ENCODE results near the gene LUC7L3. TPM values are rescaled to one million over a fixed set of nuclear protein-coding genes. Genes with fewer than 3 reads are reported as not detected.

LUC7L3 gene
- total RNA-seq, 1 experiment from 2014 or later, result 184 TPM

DNA sequence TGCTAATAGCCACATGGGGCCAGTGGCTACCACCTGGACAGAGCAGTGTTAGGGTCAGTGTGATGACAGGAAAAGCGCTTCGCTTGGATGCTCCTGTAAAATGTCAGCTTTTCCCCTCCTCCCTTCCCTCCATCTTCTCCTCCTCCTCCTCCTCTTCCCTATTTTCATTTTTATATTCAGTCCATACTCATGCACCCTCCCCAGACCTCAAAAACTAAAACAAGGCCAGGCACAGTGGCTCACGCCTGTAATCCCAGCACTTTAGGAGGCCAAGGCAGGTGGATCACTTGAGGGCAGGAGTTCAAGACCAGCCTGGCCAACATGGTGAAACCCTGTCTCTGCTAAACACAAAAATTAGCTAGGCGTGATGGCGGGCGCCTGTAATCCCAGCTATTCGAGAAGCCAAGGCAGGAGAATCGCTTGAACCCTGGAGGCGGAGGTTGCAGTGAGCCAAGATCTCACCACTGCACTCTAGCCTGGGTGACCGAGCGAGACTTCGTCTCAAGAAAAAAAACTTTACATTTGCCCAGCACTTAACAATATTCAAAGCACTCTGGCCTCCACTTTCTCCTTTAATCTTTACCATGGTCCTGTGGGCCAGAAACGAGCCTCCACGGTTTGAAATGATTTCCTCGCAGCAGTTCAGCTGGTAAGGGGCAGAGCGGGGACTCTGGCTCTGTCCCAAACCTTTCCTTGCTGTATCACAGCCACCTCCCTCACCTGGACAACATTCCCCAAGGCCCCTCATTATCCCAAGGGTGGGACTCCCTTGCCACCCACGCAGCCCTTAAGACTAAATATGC, 33.5 kb upstream of the LUC7L3 start:
- ChIA-PET RAD21 (ENCODE audit: low non-redundant PET in 1 of 2, low total read pairs in 2 of 2, uncharacterized antibody in 2 of 2, unreplicated experiment in 2 of 2) (interaction anchor here (0.7 to 1.1 kb wide), 3 partner anchors 47 to 135 kb away, joined by 3 to 4 read pairs (median 3); no protein-coding TSS in a partner anchor), POLR2A (interaction anchor here (0.6 to 4.9 kb wide), 11 partner anchors 15 to 1019 kb away, joined by 3 to 36 read pairs (median 5); partner anchors contain the start of gene LUC7L3), CTCF (interaction anchor here (1.2 to 2.3 kb wide), 7 partner anchors 9 to 486 kb away, joined by 3 to 11 read pairs (median 6); partner anchors contain the start of gene EPN3)
- H3K4me2 ChIP-seq (ENCODE audit: low read length), result peak overlapping the region; percentile 79
- peaks cover 84 to 98% of the 10 kb centered on the region in 2 experiments for H3K4me1 ChIP-seq (ENCODE audit: control insufficient read depth in 1 of 2, insufficient read depth in 2 of 2, low read length in 2 of 2)
- no peaks in the 10 kb centered on the region for H3K27me3 ChIP-seq (ENCODE audit: insufficient read depth, low read length)
- no peaks in the 10 kb centered on the region for H3K9me3 ChIP-seq (ENCODE audit: control insufficient read depth in 1 of 2, insufficient read depth in 1 of 2, low read depth in 1 of 2, low read length in 2 of 2)
- H4K20me1 ChIP-seq (ENCODE audit: insufficient read depth), result no peaks in the 10 kb centered on the region
- H3K27ac ChIP-seq (ENCODE audit: low read depth, low read length), result peak overlapping the region; percentile 97
- no peak overlapping the region for H2AFZ ChIP-seq (ENCODE audit: low read depth, low read length, poor library complexity, severe bottlenecking)
- H3K36me3 ChIP-seq (ENCODE audit: control insufficient read depth in 1 of 2, insufficient read depth in 2 of 2, low read length in 2 of 2), result 0 out of 4 replicates have a peak, but pooled peaks cover 0 to 4% of the 10 kb centered on the region in 2 experiments
- intact Hi-C loops (cut with micrococcal nuclease), result loop anchor here (2.0 kb wide), 1 partner anchor 47 kb away; no protein-coding TSS in a partner anchor
- H3K9me2 ChIP-seq (ENCODE audit: insufficient read depth), result no peaks in the 10 kb centered on the region
- TF ChIP-seq ELF1 (IDR thresholded peaks at IDR 0.05; ENCODE audit: borderline replicate concordance, low read depth) (no peak), EZH2phosphoT487 (IDR thresholded peaks at IDR 0.05; ENCODE audit: borderline replicate concordance) (no peak), JUND (IDR thresholded peaks at IDR 0.05) (no peak), SP1 (IDR thresholded peaks at IDR 0.05; ENCODE audit: low read depth) (no peak), ZBTB33 (IDR thresholded peaks at IDR 0.05; ENCODE audit: extremely low read depth, insufficient replicate concordance, low read length) (no peak), POLR2A (IDR thresholded peaks at IDR 0.05; ENCODE audit: borderline replicate concordance, extremely low read depth, insufficient read depth, insufficient read length) (no peak), YY1 (IDR thresholded peaks at IDR 0.05; ENCODE audit: extremely low read depth, insufficient replicate concordance, low read depth, low read length) (no peak), TCF7L2 (IDR thresholded peaks at IDR 0.05; ENCODE audit: borderline replicate concordance, extremely low read depth, insufficient read depth, insufficient read length) (no peak), SIN3A (IDR thresholded peaks at IDR 0.05; ENCODE audit: low read depth) (no peak), CBX3 (IDR thresholded peaks at IDR 0.05; ENCODE audit: low read depth) (no peak), CTCF (IDR thresholded peaks at IDR 0.05 in 2 of 3, conservative IDR thresholded peaks at IDR 0.05 in 1 of 3; ENCODE audit: borderline replicate concordance in 1 of 3, insufficient read depth in 1 of 3, low read depth in 2 of 3, low read length in 2 of 3) (no peak), ZNF274 (IDR thresholded peaks at IDR 0.05; ENCODE audit: low read depth, low read length) (no peak), EGR1 (IDR thresholded peaks at IDR 0.05; ENCODE audit: low read depth) (no peak; the same call in none of the 2 replicates), EZH2 (IDR thresholded peaks at IDR 0.05) (no peak)
- TSS peak; percentile 75 for BruUV-seq (replicated peaks)
- H3K9ac ChIP-seq (ENCODE audit: low read length), result peak overlapping the region; percentile 71
- H3K79me2 ChIP-seq (ENCODE audit: insufficient read depth, low read length), result no peaks in the 10 kb centered on the region
- peak overlapping the region; percentile 13 to 46 for H3K4me3 ChIP-seq (replicated peaks in 1 of 2; ENCODE audit: low read depth in 1 of 2, low read length in 2 of 2)
- ATAC-seq, result no peak
- no peak for DNase-seq (ENCODE audit: low read depth, low spot score)
